GM21576 (cell line): ENCODE measurements around the gene TEPSIN.

Source experiments
- ATAC-seq: cut with Tn5 transposase; IDR thresholded peaks from one replicate; pipeline ENCODE4 v1.9.1; 2021; ENCODE audit warnings: mild to moderate bottlenecking, moderate library complexity; ENCODE audit not compliant: unreplicated experiment

TEPSIN gene

DNA sequence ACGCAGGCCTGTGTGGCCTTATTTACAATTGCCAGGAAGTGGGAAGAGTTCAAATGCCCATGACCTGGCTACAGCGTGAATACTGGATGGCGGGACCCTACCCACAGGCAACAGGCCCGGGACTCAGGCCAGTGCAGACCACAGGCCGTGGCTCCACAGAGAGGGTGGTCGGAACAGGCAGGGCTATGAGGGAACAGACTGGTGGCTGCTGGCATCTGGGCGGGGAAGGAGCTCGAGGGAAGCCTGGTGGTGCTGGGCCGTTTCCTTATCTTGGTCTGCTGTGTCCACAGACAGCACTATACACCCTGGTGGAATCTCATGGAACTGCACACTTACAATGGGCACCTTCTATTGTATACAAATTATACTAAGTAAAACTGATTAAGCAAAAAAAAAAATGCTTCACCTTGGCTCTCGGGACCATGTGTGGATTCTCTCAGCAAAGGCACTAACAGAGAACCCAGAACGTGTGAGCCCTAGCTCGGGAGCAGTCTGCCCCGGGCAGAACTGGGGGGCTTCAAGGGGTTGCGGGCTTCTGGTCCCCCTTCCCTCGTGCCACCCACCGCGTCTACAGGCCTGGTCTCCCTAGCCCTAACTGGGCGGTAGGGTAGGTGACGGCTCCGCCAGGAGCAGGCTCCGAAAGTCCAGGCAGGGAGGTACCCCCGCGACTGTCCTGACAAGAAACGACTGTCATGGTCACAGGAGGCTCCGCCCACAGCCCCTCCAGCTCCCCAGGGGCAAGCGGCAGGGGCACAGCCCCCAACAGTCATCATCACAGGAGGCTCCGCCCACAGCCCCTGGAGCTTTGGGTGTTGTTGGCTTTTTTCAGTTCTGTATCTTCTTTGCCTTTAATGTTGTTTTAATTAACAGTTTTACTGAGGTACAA is 37.9 kb downstream of the TEPSIN start:
- no peak for ATAC-seq

DNA sequence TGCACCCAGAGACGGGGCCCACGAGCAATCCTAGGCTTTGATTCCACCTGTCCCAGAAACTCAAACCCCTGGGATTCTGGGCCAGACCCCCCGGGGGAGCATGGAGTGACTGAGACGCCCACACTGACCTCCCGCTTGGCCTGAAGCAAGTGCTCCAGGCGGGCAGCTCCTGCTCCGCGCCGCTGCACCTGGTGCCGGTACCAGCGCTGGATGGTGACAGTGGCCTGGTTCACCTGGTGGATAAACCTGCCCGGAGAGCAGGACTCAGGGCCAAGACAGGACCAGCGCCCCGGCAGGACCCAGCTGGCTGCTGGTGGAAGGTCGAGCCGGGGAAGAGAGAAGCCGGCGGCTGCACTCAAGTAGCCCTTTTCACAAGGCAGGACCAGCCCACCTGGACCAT is 38.7 kb downstream of the TEPSIN start:
- ATAC-seq, result no peak

GRCh38 chr17:81199482-81199830 is 39.4 kb downstream of the TEPSIN start:
- no peak for ATAC-seq

DNA sequence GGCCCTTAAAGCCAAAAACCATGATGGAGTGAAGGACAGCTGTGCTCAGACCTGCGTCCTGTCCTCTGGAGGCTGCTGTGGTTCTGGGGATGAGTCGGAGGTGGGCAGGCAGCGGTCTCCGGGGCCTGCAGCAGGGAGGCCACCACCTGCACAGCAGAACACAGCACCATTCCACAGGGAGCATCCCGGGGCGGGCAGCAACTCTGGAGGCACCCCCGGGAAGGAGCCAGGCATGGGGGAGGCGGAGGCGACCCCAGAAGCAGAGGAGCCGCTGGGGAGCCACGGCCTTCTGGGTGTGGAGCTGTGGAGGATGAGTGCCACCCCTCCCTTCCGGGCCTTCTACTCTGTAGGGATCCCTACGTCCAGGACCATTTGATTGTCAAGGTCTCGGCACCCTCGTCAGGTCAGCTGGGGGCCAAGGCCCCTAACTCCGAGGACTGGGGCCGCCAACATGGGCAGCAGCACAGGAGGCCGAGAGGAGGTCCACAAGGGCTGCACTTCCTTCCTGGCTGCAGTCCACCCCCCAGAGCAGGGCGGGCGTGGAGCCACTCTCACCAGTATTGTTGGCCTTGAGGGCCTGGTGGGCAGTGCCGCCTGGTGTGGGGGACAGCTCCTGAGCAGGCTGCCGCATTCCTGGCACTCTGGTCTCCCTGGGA is 39.9 kb downstream of the TEPSIN start:
- no peak for ATAC-seq

DNA sequence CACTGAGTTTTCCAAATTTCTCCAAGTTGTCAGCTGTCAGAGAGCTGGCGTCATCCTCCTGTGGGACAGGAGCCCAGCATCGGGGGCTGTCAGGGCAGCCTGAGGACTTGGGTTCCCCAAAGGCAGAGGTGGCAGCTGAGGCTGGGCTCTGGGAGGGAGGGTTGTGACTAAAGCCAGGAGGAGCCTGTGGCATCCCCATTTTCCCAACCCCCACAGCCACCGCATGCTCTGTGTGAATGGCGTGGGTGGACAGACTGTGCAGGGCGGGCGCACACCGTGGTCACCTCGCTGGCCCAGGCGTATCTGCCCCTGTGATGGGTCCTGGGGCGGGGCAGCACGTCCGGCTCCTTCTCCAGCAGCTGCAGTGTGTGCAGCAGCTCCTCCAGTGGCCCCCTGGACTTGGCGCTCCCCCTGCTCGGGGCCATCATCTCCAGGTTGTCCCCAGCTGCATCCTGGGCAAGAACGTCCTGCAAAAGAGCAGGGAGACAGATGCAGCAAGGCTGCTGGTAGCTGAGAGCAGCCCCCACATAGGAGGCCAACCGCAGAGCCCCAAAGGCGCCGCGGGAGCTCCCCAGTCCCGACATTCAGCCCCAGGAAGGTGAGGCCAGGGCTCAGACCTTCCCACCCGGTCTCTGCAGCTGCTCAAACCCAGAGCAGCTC is 40.9 kb downstream of the TEPSIN start:
- no peak for ATAC-seq

DNA sequence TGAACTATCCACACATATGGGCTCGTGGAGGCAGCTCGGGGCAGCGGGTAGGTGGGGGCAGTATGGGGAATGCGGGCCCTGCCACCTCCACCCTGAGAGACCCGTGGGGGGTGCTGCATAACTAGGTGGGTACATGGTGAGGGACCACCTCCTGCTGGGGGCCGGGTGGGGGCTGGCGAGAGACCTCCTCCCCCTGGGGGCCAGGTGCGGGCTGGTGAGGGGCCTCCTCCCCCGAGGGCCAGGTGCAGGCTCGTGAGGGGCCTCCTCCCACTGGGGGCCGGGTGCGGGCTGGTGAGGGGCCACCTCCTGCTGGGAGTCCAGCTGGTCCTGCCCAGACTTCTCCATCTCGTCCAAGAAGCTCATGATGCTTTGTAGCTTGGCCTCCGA is 41.5 kb downstream of the TEPSIN start:
- no peak for ATAC-seq

GRCh38 chr17:81196505-81197408 is 42.1 kb downstream of the TEPSIN start:
- no peak for ATAC-seq

- ATAC-seq, result no peak
Observed at GRCh38 chr17:81195941-81196495, 42.8 kb downstream of the TEPSIN start.

- ATAC-seq, result no peak
Observed at GRCh38 chr17:81194941-81195901, 43.6 kb downstream of the TEPSIN start.

GRCh38 chr17:81194225-81194760 is 44.6 kb downstream of the TEPSIN start:
- no peak for ATAC-seq

DNA sequence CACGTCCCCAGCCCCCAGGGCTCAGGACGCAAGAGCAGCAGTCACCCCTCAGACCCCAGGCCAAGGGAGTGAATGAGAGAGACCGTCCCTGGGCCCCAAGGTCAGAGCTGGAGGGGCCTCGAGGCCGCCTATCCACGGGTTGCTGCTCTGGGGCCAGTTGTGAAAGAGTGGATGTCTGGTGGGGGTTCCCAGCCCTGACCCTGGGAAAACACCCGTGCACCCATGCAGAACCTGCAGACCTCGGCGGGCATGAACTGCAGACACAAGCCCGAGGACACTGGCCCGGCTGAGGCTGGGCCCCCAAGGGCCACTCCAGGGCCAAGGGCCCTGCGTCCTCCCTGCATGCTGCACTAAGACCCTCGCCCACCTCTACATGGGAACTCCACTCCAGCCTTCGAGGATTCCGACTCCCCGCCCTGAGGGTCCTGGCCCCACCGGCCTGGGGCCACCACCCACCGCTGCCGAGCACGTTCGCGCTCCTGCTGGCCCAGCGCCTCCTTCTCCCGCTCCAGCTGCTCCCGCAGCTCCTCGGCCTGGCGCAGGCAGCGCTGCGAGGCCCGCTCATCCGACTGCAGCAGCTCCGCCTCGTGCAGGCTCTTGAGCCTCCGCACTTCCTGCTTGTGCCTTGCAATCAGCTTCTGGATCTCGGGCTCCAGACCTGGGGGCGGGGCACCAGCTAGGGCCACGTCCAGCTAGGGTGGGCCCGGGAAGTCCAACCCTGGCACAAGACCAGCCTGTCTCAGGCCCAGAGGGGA is 45.2 kb downstream of the TEPSIN start:
- ATAC-seq, result no peak

GRCh38 chr17:81193051-81193410 is 45.8 kb downstream of the TEPSIN start:
- ATAC-seq, result no peak

GRCh38 chr17:81192386-81193050 is 46.3 kb downstream of the TEPSIN start:
- ATAC-seq, result no peak

GRCh38 chr17:81191646-81192045 is 47.2 kb downstream of the TEPSIN start:
- ATAC-seq, result no peak

GRCh38 chr17:81191116-81191515 is 47.7 kb downstream of the TEPSIN start:
- ATAC-seq, result no peak

DNA sequence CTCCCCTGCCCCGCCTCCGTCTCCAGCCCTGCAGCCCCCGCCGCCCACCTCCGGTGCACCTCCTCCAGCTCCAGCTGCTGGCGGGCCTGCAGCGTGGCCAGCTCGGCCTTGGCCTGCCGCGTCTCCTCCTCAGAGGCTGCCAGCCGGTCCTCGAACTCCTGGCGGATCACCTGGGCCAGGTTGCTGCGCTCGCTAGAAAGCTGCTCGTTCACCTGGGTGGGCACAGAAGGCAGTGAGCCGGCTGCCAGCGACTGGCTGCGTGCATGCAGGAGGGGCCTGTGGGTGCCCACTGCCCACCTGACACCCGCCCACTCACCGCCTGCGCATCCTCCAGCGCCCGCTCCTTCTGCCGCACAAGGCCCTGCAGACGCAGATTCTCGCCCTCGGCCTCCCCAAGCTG is 48.3 kb downstream of the TEPSIN start:
- no peak for ATAC-seq

DNA sequence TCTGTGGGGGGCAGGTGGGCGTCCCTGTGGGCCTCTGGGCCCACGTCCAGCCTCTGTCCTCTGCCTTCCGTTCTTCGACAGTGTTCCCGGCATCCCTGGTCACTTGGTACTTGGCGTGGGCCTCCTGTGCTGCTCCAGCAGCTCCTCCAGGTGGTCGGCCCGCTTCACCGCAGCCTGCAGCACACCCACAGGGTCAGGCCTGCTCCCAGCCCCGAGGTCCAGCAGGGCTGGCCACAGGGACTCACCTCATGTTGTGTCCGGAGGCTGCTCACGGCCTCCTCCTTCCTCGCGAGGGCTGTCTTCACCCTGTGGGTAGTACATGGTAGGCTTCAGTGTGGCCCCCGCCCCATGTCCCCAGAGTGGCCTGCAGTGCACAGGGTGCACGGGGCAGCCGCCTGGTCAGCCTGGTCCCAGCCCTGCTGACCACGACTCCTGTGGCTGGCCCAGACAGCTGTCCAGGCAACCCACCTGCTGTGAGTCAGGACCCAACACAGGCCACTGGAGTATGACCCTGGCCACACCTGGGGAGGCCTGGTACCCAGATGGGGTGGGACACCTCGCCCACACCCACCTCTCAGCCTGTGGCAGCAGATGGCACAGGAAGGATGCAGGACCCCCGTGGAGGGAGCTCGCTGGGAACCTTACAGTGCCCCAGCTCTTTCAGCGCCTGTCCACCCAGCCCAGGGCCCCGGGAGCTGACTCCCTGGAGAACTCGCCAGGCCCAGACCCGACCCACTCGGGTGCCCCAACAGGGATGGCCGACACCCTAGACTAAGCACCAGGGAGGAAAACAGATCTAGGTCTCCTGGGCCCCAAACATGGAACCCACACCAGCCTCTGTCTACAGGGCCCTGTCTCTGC is 49.0 kb downstream of the TEPSIN start:
- ATAC-seq, result no peak
